PC-9 (cell line): ENCODE results near the gene ECD. TPM values are rescaled to one million over a fixed set of nuclear protein-coding genes. Genes with fewer than 3 reads are reported as not detected.

ENCODE experiments used
- Bru-seq: library from RNA; stranded (reverse); fragments of 400-500 nt; gene quantifications from one replicate; lab custom pipeline; 2021; lab: Mats Ljungman, UMichigan
- BruChase-seq, 2 experiments: library from RNA; stranded (reverse); fragments of 400-500 nt; gene quantifications; one replicate each; lab custom pipeline; 2021; lab: Mats Ljungman, UMichigan
- BruUV-seq: library from RNA; stranded (reverse); fragments of 400-500 nt; replicated peaks from 2 replicates; lab custom pipeline; 2021; lab: Mats Ljungman, UMichigan
- CTCF ChIA-PET: fragments of 300-600 bp; sonication (Branson Sonifier 250); formaldehyde crosslinking; loops from one replicate; lab custom pipeline; 2022; ENCODE audit warnings: antibody characterized with exemption; lab: Charles Lee
- POLR2A ChIA-PET: fragments of 300-600 bp; sonication (Branson Sonifier 250); formaldehyde crosslinking; loops from one replicate; lab custom pipeline; 2022; ENCODE audit warnings: antibody characterized with exemption; ENCODE audit not compliant: unreplicated experiment; lab: Charles Lee
- DNase-seq, 2 experiments: peaks; one replicate each; pipeline versions ENCODE4 v3.0.0 to v3.0.0-alpha.2; 2015 to 2022; ENCODE audit warnings: mixed read lengths in 1 of 2
- H2AFZ ChIP-seq: fragments of 200-600 bp; sonication (generic); 2 replicates; pipeline ENCODE4 v1.8.1; 2017; ENCODE audit warnings: antibody characterized with exemption
- H3F3A ChIP-seq: fragments of 200-600 bp; sonication (generic); 2 replicates; pipeline ENCODE4 v1.8.1; 2017; ENCODE audit warnings: antibody characterized with exemption, mild to moderate bottlenecking, low read depth; ENCODE audit not compliant: insufficient read depth
- H3K27ac ChIP-seq: fragments of 200-600 bp; sonication (generic); 2 replicates; pipeline ENCODE4 v1.6.1; 2016; ENCODE audit warnings: mixed run types
- H3K27me3 ChIP-seq: fragments of 200-600 bp; sonication (generic); 2 replicates; pipeline ENCODE4 v1.6.1; 2016; ENCODE audit warnings: low read depth, mixed run types; ENCODE audit not compliant: insufficient read depth
- H3K36me3 ChIP-seq: fragments of 200-600 bp; sonication (generic); 2 replicates; pipeline ENCODE4 v1.6.1; 2016; ENCODE audit warnings: low read depth, mixed run types
- H3K4me1 ChIP-seq: fragments of 200-600 bp; sonication (generic); replicated peaks from 2 replicates; pipeline ENCODE4 v1.6.1; 2016; ENCODE audit warnings: mixed run types; ENCODE audit not compliant: insufficient read depth
- H3K4me2 ChIP-seq: fragments of 200-600 bp; sonication (generic); 2 replicates; pipeline ENCODE4 v1.6.1; 2017; ENCODE audit warnings: mixed run types
- H3K4me3 ChIP-seq: fragments of 200-600 bp; sonication (generic); 2 replicates; pipeline ENCODE4 v1.6.1; 2016; ENCODE audit warnings: mixed run types
- H3K79me2 ChIP-seq: fragments of 200-600 bp; sonication (generic); 2 replicates; pipeline ENCODE4 v1.6.1; 2017; ENCODE audit warnings: low read depth, mixed run types
- H3K9me2 ChIP-seq: fragments of 200-600 bp; sonication (generic); 2 replicates; pipeline ENCODE4 v1.8.1; 2017; ENCODE audit warnings: mild to moderate bottlenecking; ENCODE audit not compliant: insufficient read depth
- H3K9me3 ChIP-seq: fragments of 200-600 bp; sonication (generic); 2 replicates; pipeline ENCODE4 v1.8.1; 2016; ENCODE audit warnings: low read depth; ENCODE audit not compliant: insufficient read depth
- H4K20me1 ChIP-seq: fragments of 200-600 bp; sonication (generic); 2 replicates; pipeline ENCODE4 v1.8.1; 2017; ENCODE audit not compliant: insufficient read depth
- EZH2 ChIP-seq: fragments of 200-600 bp; sonication (generic); IDR thresholded peaks from 2 replicates; pipeline ENCODE4 v1.8.0; 2017; ENCODE audit warnings: antibody characterized with exemption, low read depth
- intact Hi-C: fragments of 100-400 bp; cut with micrococcal nuclease; formaldehyde crosslinking; loops from one replicate; pipeline ENCODE4 v1.10.0; 2022; ENCODE audit not compliant: unreplicated experiment
- long read RNA-seq: library from polyadenylated mRNA; stranded (forward); transcript quantifications from one replicate; pipeline ENCODE4 v2.0.0, GENCODE V29; 2022
- total RNA-seq: library from RNA; stranded (reverse); gene quantifications from 2 replicates; pipeline ENCODE4 v1.2.3, GENCODE V29; 2021
- TF ChIP-seq, protein P1 (sequence below): fragments of 200-600 bp; sonication (generic); conservative IDR thresholded peaks from 2 replicates; pipeline ENCODE4 v1.6.1; 2017; ENCODE audit warnings: mixed run types, antibody characterized with exemption, mild to moderate bottlenecking, moderate library complexity

The ECD gene
- 29.3 and 33.2 TPM in 2 replicates for total RNA-seq
- percentile 92 among the genes with signal in this experiment for Bru-seq, nascent RNA
- percentile 85 among the genes with signal in this experiment for BruChase-seq, experiment 1, labeled RNA remaining after a 2-hour chase
- percentile 88 among the genes with signal in this experiment for BruChase-seq, experiment 2, labeled RNA remaining after a 6-hour chase
- long read RNA-seq, transcript ECD-201 (14 exons, 3,069 nt): major isoform, 68 of 85 reads
- long read RNA-seq, partial matches to known transcripts: 1 of 85 reads
- long read RNA-seq, other reads (novel, unspliced or antisense): 16 of 85 reads

- Histone ChIP-seq H3K27ac (peak within 1 kb of the TSS; percentile 85), H3K4me3 (peak within 1 kb of the TSS; percentile 83), H4K20me1 (peaks cover 2% of the 10 kb centered on the region; the same call in 1 of the 2 replicates), H3F3A (peaks cover 12% of the 10 kb centered on the region), H3K79me2 (peaks cover 59% of the 10 kb centered on the region), H3K36me3 (0 out of 2 replicates have a peak, but pooled peaks cover 8% of the 10 kb centered on the region), H3K9me2 (no peaks in the 10 kb centered on the region), H3K27me3 (no peaks in the 10 kb centered on the region), H3K4me1 (peaks cover 24% of the 10 kb centered on the region), H3K4me2 (peak within 1 kb of the TSS; percentile 85), H3K9me3 (no peaks in the 10 kb centered on the region), H2AFZ (peak within 1 kb of the TSS; percentile 84)
- ChIA-PET CTCF (interaction anchor here (0.5 to 0.6 kb wide), 2 partner anchors 16 to 79 kb away, joined by 3 read pairs; no protein-coding TSS in a partner anchor), POLR2A (interaction anchor here (0.6 to 0.8 kb wide), 8 partner anchors 71 to 1334 kb away, joined by 3 to 8 read pairs (median 4); partner anchors contain the start of gene AP3M1)
- peak; percentile 92 to 96 for DNase-seq
- intact Hi-C loops: loop anchor here (5.0 kb wide), 1 partner anchor 806 kb away; no protein-coding TSS in a partner anchor
- no TSS peak for BruUV-seq
- TF ChIP-seq EZH2: no peak
- TF ChIP-seq, protein P1, sequence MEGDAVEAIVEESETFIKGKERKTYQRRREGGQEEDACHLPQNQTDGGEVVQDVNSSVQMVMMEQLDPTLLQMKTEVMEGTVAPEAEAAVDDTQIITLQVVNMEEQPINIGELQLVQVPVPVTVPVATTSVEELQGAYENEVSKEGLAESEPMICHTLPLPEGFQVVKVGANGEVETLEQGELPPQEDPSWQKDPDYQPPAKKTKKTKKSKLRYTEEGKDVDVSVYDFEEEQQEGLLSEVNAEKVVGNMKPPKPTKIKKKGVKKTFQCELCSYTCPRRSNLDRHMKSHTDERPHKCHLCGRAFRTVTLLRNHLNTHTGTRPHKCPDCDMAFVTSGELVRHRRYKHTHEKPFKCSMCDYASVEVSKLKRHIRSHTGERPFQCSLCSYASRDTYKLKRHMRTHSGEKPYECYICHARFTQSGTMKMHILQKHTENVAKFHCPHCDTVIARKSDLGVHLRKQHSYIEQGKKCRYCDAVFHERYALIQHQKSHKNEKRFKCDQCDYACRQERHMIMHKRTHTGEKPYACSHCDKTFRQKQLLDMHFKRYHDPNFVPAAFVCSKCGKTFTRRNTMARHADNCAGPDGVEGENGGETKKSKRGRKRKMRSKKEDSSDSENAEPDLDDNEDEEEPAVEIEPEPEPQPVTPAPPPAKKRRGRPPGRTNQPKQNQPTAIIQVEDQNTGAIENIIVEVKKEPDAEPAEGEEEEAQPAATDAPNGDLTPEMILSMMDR: peak; percentile 36; the same call in 1 of the 2 replicates
Observed at GRCh38 chr10:73167783-73168464, at the start of gene ECD, which contains the start of gene FAM149B1. TSS of gene ECD (minus strand) at chr10:73168008. CDS start at chr10:73163937, 4,071 bp downstream. TSS of gene FAM149B1 (plus strand) at chr10:73168119. CDS start at chr10:73168340, 221 bp downstream.

DNA sequence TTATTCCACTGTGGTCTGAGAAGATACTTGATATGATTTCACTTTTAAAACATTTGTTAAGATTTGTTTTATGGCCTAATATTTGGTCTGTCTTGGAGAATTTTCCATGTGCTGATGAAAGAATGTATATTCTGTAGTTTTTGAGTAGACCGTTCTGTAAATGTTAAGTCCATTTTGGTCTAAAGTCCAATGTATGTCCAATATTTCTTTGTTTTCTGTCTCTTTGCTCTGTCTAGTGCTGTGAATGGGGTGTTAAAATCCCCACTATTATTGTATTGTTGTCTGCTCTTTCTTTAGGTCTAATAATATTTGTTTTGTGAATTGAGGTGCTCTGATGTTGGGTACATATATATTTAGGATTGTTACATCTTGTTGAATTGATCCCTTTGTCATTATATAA is 47.9 kb upstream of the ECD start:
- intact Hi-C loops: no loop called here
- ChIA-PET POLR2A (no interaction called here), CTCF (no interaction called here)
- Histone ChIP-seq H3K27me3 (no peaks in the 10 kb centered on the region), H3K4me2 (no peak overlapping the region), H3K36me3 (no peaks in the 10 kb centered on the region), H3K4me1 (no peaks in the 10 kb centered on the region), H3K4me3 (no peak overlapping the region), H3K27ac (no peak overlapping the region), H4K20me1 (no peaks in the 10 kb centered on the region), H3K9me2 (no peaks in the 10 kb centered on the region), H2AFZ (no peak overlapping the region), H3K79me2 (no peaks in the 10 kb centered on the region), H3F3A (no peaks in the 10 kb centered on the region), H3K9me3 (no peaks in the 10 kb centered on the region)
- no peak for DNase-seq
- BruUV-seq: no TSS peak
- TF ChIP-seq EZH2: no peak
- TF ChIP-seq, protein P1: no peak

DNA sequence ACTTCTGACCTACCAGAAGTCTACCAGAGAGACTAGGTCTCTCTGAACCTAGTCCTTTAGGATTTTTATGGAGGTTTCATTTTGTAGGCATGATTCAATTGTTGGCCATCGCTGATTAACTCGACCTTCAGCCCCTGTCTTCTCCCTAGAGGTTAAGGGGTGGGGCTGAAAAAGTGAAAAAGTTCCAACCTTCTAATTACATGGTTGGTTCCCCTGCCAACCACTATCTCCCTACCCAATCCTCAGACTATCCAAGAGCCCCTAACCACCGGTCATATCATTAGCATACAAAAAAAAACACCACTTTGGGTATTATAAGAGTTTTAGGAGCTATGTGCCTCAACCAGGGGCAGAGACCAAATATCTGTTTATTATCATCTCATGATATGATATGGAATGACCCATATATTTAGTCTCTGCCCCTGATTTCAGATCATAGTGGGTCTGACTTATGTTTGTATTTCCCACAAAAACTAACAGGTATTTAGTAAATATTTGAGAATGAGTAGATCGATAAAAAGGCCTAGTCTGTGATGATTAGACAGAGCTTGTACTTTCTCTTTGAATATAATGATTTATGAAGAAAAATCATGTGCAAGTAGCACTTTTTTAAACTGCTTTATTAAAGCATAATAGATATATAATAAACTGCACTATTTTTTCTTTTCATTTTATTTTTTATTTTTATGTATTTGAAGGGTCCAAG is 43.5 kb upstream of the ECD start:
- Histone ChIP-seq H3K79me2 (no peaks in the 10 kb centered on the region), H3K4me1 (no peaks in the 10 kb centered on the region), H3K4me3 (no peak overlapping the region), H3K27ac (no peak overlapping the region), H3K36me3 (0 out of 2 replicates have a peak, but pooled peaks cover 4% of the 10 kb centered on the region), H2AFZ (no peak overlapping the region), H3K4me2 (no peak overlapping the region), H3K9me3 (no peaks in the 10 kb centered on the region; the same call in 1 of the 2 replicates), H3K9me2 (no peaks in the 10 kb centered on the region), H3K27me3 (no peaks in the 10 kb centered on the region), H4K20me1 (no peaks in the 10 kb centered on the region), H3F3A (peaks cover 3% of the 10 kb centered on the region; the same call in 1 of the 2 replicates)
- DNase-seq: no peak
- ChIA-PET CTCF (no interaction called here), POLR2A (no interaction called here)
- intact Hi-C loops: no loop called here
- TF ChIP-seq, protein P1: no peak
- no peak for TF ChIP-seq EZH2
- BruUV-seq: no TSS peak
